Panc1 (cell line): Measurements from ENCODE around the gene OGFOD3.

Source experiments
- POLR2AphosphoS5 ChIP-seq: IDR thresholded peaks from 2 replicates; pipeline ENCODE4 v1.6.1; 2012; ENCODE audit warnings: mild to moderate bottlenecking, low read depth, low read length, moderate library complexity
- TCF7L2 ChIP-seq: IDR thresholded peaks from 2 replicates; pipeline ENCODE4 v1.6.1; 2011; ENCODE audit warnings: mild to moderate bottlenecking, low read depth, low read length, inconsistent platforms
- TF ChIP-seq, protein P1 (sequence below), 2 experiments: IDR thresholded peaks; 2 replicates each; pipeline ENCODE4 v1.6.1; 2011 to 2012; ENCODE audit warnings: low read depth in 2 of 2, control low read depth in 1 of 2, low read length in 1 of 2, mild to moderate bottlenecking in 1 of 2, moderate library complexity in 1 of 2; ENCODE audit not compliant: insufficient read depth in 1 of 2
- TF ChIP-seq, protein P2 (sequence below): fragments of 450-650 bp; IDR thresholded peaks from 2 replicates; pipeline ENCODE4 v1.5.1; 2017; ENCODE audit warnings: mild to moderate bottlenecking

DNA sequence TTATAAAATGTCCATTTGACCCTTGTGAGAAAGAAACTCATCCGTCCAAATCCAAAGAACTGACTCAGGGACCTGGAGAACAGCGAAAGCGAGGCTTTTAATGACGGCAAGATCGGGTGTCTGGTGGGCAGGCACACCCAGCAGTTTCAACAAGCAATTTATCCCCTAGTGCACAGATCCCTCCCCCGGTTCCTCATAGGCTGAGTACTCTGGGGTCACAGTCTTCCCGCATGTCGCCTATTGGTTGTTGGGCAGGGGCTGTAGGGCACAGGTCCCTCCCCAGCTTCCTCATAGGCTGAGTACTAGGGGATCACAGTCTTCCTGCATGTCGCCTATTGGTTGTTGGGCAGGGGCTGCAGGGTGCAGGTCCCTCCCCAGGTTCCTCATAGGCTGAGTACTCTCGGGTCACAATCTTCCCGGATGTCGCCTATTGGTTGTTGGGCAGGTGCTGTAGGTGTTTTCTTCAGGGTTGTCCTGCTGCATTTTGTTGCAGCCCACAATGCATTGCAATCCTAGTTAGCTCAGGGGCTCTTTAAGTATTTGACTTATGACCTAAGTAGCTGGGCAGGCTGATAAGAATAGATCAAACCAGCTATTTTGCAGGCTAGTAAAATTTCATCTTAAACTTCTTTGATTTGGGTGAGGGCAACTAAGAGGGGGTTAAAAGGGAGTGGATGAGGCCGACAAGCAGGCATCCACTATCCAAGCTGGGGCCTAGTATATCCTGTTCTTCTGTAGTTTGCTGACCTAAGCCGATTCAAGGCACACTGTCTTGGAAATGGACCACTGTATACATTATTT lies 50.5 kb downstream of the OGFOD3 start:
- TF ChIP-seq POLR2AphosphoS5 (no peak), TCF7L2 (no peak)
- TF ChIP-seq, protein P1, sequence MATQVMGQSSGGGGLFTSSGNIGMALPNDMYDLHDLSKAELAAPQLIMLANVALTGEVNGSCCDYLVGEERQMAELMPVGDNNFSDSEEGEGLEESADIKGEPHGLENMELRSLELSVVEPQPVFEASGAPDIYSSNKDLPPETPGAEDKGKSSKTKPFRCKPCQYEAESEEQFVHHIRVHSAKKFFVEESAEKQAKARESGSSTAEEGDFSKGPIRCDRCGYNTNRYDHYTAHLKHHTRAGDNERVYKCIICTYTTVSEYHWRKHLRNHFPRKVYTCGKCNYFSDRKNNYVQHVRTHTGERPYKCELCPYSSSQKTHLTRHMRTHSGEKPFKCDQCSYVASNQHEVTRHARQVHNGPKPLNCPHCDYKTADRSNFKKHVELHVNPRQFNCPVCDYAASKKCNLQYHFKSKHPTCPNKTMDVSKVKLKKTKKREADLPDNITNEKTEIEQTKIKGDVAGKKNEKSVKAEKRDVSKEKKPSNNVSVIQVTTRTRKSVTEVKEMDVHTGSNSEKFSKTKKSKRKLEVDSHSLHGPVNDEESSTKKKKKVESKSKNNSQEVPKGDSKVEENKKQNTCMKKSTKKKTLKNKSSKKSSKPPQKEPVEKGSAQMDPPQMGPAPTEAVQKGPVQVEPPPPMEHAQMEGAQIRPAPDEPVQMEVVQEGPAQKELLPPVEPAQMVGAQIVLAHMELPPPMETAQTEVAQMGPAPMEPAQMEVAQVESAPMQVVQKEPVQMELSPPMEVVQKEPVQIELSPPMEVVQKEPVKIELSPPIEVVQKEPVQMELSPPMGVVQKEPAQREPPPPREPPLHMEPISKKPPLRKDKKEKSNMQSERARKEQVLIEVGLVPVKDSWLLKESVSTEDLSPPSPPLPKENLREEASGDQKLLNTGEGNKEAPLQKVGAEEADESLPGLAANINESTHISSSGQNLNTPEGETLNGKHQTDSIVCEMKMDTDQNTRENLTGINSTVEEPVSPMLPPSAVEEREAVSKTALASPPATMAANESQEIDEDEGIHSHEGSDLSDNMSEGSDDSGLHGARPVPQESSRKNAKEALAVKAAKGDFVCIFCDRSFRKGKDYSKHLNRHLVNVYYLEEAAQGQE (IDR thresholded peaks at IDR 0.05; ENCODE audit: insufficient read depth in 1 of 2, low read depth in 2 of 2, low read length in 1 of 2) = no peak
- TF ChIP-seq, protein P2, sequence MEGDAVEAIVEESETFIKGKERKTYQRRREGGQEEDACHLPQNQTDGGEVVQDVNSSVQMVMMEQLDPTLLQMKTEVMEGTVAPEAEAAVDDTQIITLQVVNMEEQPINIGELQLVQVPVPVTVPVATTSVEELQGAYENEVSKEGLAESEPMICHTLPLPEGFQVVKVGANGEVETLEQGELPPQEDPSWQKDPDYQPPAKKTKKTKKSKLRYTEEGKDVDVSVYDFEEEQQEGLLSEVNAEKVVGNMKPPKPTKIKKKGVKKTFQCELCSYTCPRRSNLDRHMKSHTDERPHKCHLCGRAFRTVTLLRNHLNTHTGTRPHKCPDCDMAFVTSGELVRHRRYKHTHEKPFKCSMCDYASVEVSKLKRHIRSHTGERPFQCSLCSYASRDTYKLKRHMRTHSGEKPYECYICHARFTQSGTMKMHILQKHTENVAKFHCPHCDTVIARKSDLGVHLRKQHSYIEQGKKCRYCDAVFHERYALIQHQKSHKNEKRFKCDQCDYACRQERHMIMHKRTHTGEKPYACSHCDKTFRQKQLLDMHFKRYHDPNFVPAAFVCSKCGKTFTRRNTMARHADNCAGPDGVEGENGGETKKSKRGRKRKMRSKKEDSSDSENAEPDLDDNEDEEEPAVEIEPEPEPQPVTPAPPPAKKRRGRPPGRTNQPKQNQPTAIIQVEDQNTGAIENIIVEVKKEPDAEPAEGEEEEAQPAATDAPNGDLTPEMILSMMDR = no peak
